Loucy (cell line): Measurements from ENCODE around the gene CTBP2.

ENCODE experiments used
- CTCF ChIP-seq: fragments of 200-600 bp; sonication (generic); conservative IDR thresholded peaks from 2 replicates; pipeline ENCODE4 v1.5.1; 2014; ENCODE audit warnings: mild to moderate bottlenecking, antibody characterized with exemption, low read length
- EZH2phosphoT487 ChIP-seq: fragments of 200-600 bp; IDR thresholded peaks from 2 replicates; pipeline ENCODE4 v1.6.1; 2018; ENCODE audit warnings: antibody characterized with exemption, mild to moderate bottlenecking, moderate library complexity, borderline replicate concordance

DNA sequence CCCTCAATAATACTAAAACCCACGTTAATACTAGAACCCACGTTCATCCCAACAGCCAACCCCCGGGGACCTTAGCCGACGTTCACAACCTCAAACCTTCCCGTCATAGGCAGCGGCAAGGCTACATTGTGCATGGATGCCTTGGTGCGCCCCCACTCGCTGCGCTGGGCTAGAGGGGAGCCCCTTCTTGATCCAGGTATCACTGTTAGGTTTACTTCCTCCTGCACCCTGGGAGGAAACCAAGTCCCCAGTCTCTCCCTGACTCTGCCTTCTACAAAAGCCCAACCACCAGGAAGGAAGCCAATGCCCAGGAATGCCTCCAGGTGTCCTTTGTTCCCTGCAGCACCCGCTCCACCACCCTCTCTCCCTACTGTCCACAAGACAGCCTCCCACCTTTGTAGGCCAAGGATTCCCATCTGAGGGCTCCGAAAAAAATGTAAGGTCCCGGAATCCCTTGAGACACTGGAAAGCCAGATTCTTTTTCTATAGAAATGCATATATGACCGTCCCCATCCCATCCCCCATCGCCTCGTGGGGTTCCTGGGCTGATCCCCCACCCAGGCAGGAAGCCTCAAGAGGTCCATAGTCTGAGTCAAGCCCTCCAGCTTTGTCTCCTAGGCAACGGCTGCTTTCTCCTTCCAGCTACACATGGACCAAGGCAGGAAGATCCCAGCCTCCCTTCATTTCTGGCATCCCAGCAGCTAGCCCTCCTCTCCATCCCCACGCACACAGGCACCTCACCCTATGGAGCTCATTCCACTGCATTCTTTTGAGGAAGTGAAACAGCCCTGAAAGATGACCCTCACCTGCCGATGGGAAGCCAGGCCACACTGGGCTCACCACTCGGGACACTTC is 25.2 kb downstream of the CTBP2 start:
- no peak for TF ChIP-seq CTCF
- no peak for TF ChIP-seq EZH2phosphoT487
